DMS153 (cell line): ENCODE results near the gene PAX8.
"Not testable (repeated sequence)": the region's sequence is repeated elsewhere in the genome, so short reads cannot be mapped to it uniquely, and the experiment has no call there.

Experiments
- DNase-seq: peaks from one replicate; lab custom pipeline; 2025; lab: John Stamatoyannopoulos, UW

The PAX8 gene

GRCh38 chr2:113278742-113279139, at the start of gene PAX8:
PAX8 (minus strand) TSS chr2:113278921; CDS start chr2:113278394, 527 bp downstream.
- DNase-seq: no peak

GRCh38 chr2:113328043-113328442, 49.3 kb upstream of the PAX8 start:
- DNase-seq: no peak

GRCh38 chr2:113325161-113325731, 46.5 kb upstream of the PAX8 start:
- DNase-seq: not testable (repeated sequence)

DNA sequence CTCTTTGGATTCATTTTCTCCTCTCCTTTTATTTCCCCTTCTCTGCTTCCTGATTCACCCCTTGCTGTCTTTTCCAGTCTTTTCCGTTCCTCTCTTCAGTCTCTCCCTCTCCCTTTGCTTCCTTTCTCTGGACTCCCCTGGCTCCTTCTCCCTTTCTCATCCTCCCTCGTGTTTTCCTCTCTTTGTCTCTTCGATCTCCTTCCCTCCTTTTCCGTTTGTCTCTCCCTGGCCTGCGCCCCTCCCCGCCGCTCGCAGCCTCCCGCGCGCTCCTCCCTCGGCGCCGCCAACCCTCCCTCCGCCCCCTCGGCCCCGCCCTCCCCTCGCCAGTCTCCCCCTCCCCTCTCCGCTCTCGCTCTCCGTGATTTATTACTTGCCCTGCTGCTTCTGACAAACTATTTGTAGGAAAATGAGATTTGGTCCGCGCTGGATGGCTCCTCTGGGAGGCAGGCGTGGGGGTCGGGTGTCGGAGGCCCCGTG, 46.0 kb upstream of the PAX8 start:
- DNase-seq: peak; percentile 58

- not testable (repeated sequence) for DNase-seq
Measured at GRCh38 chr2:113323129-113323528, 44.4 kb upstream of the PAX8 start.

DNA sequence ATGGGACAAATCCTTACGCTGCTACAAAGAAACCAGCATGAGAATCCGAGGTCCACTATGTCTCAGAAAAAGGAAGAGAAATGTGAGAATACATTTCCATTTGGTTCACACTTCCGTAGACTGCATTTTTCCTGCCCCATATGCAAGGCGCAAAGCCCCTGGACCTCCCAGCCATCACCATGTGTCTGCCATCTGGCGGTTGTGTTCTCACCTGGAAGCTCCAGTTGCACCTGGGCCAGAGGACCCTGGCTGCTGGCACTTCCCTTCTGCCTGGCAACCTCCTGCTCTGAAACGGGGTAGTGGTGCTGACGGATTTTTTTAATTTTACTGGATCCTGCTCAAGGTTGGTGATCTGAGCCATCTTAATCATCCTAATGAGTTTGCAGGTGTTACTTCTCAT, 41.4 kb upstream of the PAX8 start:
- not testable (repeated sequence) for DNase-seq

GRCh38 chr2:113318941-113319340, 40.2 kb upstream of the PAX8 start:
- DNase-seq: not testable (repeated sequence)

GRCh38 chr2:113316085-113316484, 37.4 kb upstream of the PAX8 start:
- DNase-seq: no peak

GRCh38 chr2:113314663-113315062, 35.9 kb upstream of the PAX8 start:
- not testable (repeated sequence) for DNase-seq

DNA sequence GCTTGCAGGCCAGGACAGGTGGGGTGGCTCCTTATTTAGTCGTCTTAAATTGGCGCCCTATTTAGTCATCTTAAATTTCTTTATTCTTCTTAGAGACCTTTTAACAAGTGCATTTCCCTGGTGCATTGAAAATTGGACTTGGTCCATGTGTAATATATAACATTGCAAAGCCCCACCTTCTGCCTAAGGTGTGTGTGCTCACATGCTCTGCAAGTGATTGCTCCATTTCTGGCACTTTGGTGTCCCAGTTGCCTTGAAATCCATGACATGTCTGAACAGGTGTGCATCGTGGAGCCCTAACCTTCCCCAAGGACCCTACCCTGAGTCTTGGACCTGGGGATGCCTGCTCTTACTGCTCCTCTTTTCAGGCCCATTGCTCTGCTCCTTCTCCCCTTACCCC, 35.5 kb upstream of the PAX8 start:
- DNase-seq: not testable (repeated sequence)

DNA sequence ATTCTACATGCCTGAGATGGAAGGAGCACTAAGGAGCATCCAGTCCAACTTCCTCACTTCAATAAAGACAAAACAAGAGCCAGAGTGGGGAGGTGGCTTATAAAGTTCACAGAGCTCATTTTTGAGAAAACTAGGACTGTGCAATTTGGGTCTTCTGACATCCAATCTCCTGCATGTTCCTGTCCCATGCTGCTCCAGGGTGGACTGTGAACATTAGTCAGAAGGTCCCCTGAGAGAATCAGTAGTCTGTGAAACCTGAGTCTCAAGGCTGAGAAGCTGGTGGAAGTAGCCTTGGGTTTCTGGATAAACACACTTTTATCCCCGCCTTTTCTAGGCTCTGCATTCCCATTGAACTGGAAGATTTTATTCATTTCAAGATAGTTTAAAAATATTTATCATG, 33.1 kb upstream of the PAX8 start:
- DNase-seq: not testable (repeated sequence)

GRCh38 chr2:113311191-113311590, 32.5 kb upstream of the PAX8 start:
- not testable (repeated sequence) for DNase-seq

- DNase-seq: no peak
Measured at GRCh38 chr2:113309655-113310387, 31.1 kb upstream of the PAX8 start.

DNA sequence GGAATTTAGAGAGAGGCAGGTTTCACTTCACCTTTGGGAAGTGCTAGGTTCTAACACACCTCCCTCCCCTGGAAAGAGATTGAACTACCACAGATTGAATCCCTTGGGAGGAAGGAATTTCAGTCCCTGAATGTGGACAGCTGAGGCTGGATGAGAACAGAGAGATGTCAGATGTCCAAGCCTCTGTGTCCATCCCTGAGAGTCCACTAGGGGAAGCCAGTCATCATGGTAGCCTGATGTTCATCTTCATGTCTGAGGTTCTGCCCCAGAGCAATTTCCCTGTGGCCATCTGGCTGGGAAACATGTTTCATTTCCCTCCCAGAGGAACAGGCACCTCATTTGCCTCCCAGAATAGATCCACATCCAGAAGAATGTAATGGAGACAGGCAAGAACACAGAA, 30.1 kb upstream of the PAX8 start:
- DNase-seq: not testable (repeated sequence)

DNA sequence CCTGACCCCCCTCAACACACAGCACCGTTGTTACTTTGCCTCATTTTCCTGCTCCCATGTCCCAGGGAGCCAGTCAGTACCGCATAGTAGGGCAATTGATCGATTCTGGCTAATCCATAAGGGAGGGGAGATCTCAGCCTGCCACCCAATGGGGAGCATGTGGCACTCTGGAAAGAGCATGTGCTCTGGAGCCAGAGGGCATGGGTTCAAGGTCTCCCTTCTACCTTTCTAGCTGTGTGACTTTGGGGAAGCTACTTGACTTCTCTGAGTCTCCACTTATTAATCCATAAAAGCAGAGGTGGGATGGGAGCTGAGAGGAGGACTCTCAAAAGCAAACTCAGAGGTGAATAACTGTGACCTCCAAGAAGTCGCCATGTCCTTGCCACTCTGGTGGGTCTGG, 27.5 kb upstream of the PAX8 start:
- DNase-seq: not testable (repeated sequence)

GRCh38 chr2:113305749-113306148, 27.0 kb upstream of the PAX8 start:
- DNase-seq: not testable (repeated sequence)

DNA sequence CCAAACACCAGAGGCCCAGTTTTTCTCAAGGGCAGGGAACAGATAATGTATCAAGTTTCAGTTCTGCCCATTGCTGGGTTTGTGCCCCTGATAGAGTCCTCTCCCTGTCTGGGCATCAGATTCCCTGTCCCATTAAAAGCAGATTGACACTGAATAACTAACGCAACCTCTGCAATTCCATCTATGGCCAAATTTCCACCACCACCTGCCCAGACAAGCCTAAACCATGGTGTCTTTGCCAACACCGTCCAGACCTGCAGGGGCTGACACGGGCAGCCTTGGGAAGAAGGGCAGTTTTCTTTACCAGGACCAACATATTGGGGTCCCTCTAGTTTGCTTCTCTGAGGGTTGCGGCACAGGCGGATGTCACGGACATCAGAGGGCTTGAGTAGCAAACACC, 26.4 kb upstream of the PAX8 start:
- DNase-seq: no peak

DNA sequence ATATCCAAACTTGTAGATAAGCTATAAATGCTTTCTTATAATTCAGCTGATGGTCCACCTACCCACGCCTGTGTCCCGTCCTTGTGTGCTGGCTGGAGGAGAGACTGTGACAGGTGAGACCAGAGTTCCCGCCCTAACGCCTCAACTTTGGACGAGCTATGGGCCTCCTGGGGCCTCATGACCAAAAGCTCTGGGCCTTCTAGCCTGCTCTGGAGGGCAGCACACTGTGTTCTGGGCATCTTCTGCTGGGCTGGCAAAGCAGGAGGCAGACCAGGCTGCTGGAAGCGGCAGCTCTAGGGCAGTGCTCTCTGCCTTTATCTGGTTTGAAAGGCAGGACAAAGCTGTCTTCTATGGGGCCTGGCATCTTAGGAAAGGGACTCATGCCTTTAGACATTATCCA, 26.0 kb upstream of the PAX8 start:
- no peak for DNase-seq

DNA sequence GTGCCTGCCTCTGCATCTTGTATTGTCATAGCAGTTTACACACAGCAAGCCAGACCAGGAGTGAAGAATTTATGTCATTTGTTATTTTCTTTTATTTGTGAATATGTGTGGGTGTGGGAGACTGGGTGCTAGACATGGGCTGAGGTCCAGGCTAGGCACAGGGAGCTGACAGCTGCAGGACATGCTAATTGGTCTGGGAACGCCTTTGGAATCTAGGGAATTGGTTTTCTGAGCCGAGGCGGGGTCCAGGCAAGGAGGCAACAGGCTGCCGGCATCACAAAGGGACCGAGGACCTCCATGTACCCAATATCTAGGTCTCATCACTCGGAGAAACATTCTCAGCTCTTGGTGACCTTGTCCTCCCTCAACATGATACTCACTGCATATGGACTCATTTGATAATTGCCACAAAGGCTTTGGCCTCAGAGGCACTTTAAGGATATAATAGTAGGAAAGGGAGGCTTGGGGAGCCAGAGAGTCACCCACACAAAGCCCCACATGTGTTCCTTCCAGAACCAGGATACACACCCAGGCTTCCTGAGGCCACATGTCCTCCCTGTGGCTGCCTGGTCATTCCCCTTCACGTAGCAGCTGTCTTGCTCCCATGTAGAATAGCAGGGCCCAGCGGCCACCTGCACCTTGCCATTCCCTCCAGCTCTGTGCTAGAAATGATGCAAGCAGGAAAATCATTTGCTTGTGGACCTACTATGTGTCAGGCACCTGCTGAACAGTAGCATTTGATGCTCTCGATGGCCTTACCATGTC, 23.7 kb upstream of the PAX8 start:
- not testable (repeated sequence) for DNase-seq

GRCh38 chr2:113300281-113300680, 21.6 kb upstream of the PAX8 start:
- no peak for DNase-seq

- DNase-seq: no peak
Measured at GRCh38 chr2:113298176-113298575, 19.5 kb upstream of the PAX8 start.

GRCh38 chr2:113297590-113297989, 18.9 kb upstream of the PAX8 start:
- DNase-seq: not testable (repeated sequence)

DNA sequence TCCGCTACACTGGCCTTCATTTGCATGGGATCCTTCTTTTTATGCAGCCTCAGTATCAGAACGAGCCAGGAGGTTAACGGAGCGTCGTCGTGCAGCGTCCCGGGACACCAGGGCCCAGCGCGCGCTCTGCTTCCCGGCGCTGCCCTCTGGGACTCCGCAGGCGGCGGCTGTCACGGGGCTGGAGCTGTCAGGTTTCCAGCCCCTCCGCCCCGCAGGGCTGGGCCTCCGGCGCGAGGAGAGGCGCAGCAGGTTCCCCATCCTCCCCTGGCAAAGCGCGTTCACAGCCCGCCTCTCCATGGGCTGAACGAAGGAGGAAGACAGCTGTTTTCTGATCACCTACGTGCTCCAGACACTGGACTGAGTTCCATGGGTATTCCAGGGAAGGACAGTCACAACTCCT, 12.5 kb upstream of the PAX8 start:
- DNase-seq: no peak
